Prostate gland (tissue), 2 donors: ENCODE data around the gene NEBL.

Experiments
- CTCF ChIP-seq, 4 experiments: fragments of 200-600 bp in 2 of 4; fragments of 450-650 bp in 2 of 4; sonication (generic) in 2 of 4; IDR thresholded peaks; 1 replicate in 3 of 4; 2 replicates in 1 of 4; pipeline ENCODE4 v1.5.1; 2016 to 2019; ENCODE audit warnings: antibody characterized with exemption in 4 of 4, mild to moderate bottlenecking in 2 of 4, moderate library complexity in 2 of 4
- POLR2AphosphoS5 ChIP-seq: sonication (generic); formaldehyde crosslinking; IDR thresholded peaks from one replicate; pipeline ENCODE4 v1.6.1; 2017; ENCODE audit warnings: antibody characterized with exemption

- no peak for TF ChIP-seq CTCF (IDR thresholded peaks at IDR 0.05)
- TF ChIP-seq POLR2AphosphoS5: no peak
Observed at GRCh38 chr10:20795391-20795790, 101.7 kb downstream of the NEBL start.
